HepG2 (cell line): ENCODE data around the gene CCDC148. TPM values are rescaled to one million over a fixed set of nuclear protein-coding genes. Genes with fewer than 3 reads are reported as not detected.

Source experiments
- FOSL2 ChIP-seq: sonication (generic); formaldehyde crosslinking; IDR thresholded peaks from 2 replicates; pipeline ENCODE4 v1.4.0; 2020; ENCODE audit warnings: missing genetic modification reagents
- HDAC6 ChIP-seq: fragments of 200-600 bp; sonication (generic); IDR thresholded peaks from 2 replicates; pipeline ENCODE4 v1.7.0; 2017; ENCODE audit warnings: mild to moderate bottlenecking, antibody characterized with exemption, low read length, low read depth
- MTA3 ChIP-seq: sonication (generic); formaldehyde crosslinking; IDR thresholded peaks from 2 replicates; pipeline ENCODE4 v1.4.0; 2020; ENCODE audit warnings: missing genetic modification reagents
- NFAT5 ChIP-seq: sonication (generic); formaldehyde crosslinking; IDR thresholded peaks from 2 replicates; pipeline ENCODE4 v1.4.0; 2020; ENCODE audit warnings: missing genetic modification reagents
- NPAS2 ChIP-seq: sonication (generic); formaldehyde crosslinking; IDR thresholded peaks from 2 replicates; pipeline ENCODE4 v1.8.0; 2022; ENCODE audit warnings: mild to moderate bottlenecking, missing genetic modification reagents, borderline replicate concordance
- NR2C2 ChIP-seq: sonication (generic); formaldehyde crosslinking; IDR thresholded peaks from 2 replicates; pipeline ENCODE4 v1.4.0; 2020; ENCODE audit warnings: missing genetic modification reagents, mild to moderate bottlenecking, moderate library complexity, borderline replicate concordance
- PREB ChIP-seq: sonication (generic); formaldehyde crosslinking; IDR thresholded peaks from 2 replicates; pipeline ENCODE4 v1.4.0; 2020; ENCODE audit warnings: missing genetic modification reagents
- REL ChIP-seq: sonication (generic); formaldehyde crosslinking; conservative IDR thresholded peaks from 2 replicates; pipeline ENCODE4 v1.8.0; 2022; ENCODE audit warnings: mild to moderate bottlenecking, missing genetic modification reagents, moderate library complexity
- SAFB2 ChIP-seq: sonication (generic); formaldehyde crosslinking; IDR thresholded peaks from 2 replicates; pipeline ENCODE4 v1.5.1; 2020; ENCODE audit warnings: missing genetic modification reagents, low read depth, mild to moderate bottlenecking, borderline replicate concordance
- SP140L ChIP-seq: sonication (generic); formaldehyde crosslinking; IDR thresholded peaks from 2 replicates; pipeline ENCODE4 v1.4.0; 2020; ENCODE audit warnings: missing genetic modification reagents, borderline replicate concordance
- ZFYVE20 ChIP-seq: sonication (generic); formaldehyde crosslinking; IDR thresholded peaks from 2 replicates; pipeline ENCODE4 v1.8.0; 2023; ENCODE audit warnings: low read depth, mild to moderate bottlenecking, moderate library complexity, missing genetic modification reagents, borderline replicate concordance
- ZNF383 ChIP-seq: sonication (generic); formaldehyde crosslinking; IDR thresholded peaks from 2 replicates; pipeline ENCODE4 v1.4.0; 2020; ENCODE audit warnings: missing genetic modification reagents, mild to moderate bottlenecking, borderline replicate concordance
- ZNF644 ChIP-seq: IDR thresholded peaks from 2 replicates; pipeline ENCODE4 v1.6.1; 2016; ENCODE audit warnings: low read depth
- ZNF672 ChIP-seq: sonication (generic); formaldehyde crosslinking; IDR thresholded peaks from 2 replicates; pipeline ENCODE4 v1.8.1; 2022; ENCODE audit warnings: missing genetic modification reagents
- ZSCAN29 ChIP-seq: sonication (generic); formaldehyde crosslinking; conservative IDR thresholded peaks from 2 replicates; pipeline ENCODE4 v1.4.0; 2020; ENCODE audit warnings: mild to moderate bottlenecking, missing genetic modification reagents
- polyA plus RNA-seq, 8 experiments: library from polyadenylated mRNA; depleted of rRNA in 3 of 8; stranded (reverse) in 7 of 8; unstranded in 1 of 8; fragments of >200 nt; fragmentation: Illumina TruSeq in 4 of 8; extraction: Trizol in 4 of 8; gene quantifications; 2 replicates each; pipeline versions ENCODE4 v1.2.1 to v1.2.3, GENCODE V29; 2011 to 2016; ENCODE audit warnings: low read depth in 4 of 8, missing spikeins in 1 of 8, mixed read lengths in 1 of 8; ENCODE audit not compliant: insufficient read depth in 1 of 8
- total RNA-seq, 5 experiments: library from RNA; depleted of rRNA; stranded (reverse); fragments of >200 nt; fragmentation: Illumina TruSeq; extraction: Trizol; gene quantifications; 2 replicates each; pipeline ENCODE4 v1.2.3, GENCODE V29; 2016; ENCODE audit warnings: low read depth in 1 of 5
- TF ChIP-seq, protein P1 (sequence below): sonication (generic); formaldehyde crosslinking; IDR thresholded peaks from 2 replicates; pipeline ENCODE4 v1.4.0; 2020; ENCODE audit warnings: missing genetic modification reagents
- TF ChIP-seq, protein P2 (sequence below): conservative IDR thresholded peaks from 2 replicates; pipeline ENCODE4 v1.6.1; 2018; ENCODE audit warnings: missing genetic modification reagents

The CCDC148 gene
- total and polyA plus RNA-seq, 2 of the 13 experiments (the other 11 are each of a cell fraction or from before 2014, with no cell fraction given) = 0.30 to 0.49 TPM

DNA sequence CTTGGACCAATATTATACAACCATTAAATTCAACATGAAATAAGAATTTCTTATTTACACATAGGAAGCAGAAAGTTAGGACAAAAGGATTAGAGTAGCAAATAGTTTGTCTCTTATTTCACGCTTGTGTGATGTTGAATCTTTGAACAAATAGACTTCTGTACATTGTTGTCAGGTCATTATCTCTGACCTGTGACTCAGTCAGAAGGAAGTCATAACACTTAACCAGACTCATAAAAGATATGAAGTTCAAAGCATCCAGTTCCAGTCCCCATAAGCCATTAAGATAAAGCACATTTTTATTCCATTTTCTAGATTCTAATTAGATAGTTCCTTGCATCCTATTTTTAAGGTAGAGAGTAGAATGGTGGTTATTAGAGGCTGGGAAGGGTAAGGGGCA, 224.1 kb downstream of the CCDC148 start (continued):
- TF ChIP-seq NPAS2 (CRISPR knock-in tag) = no peak
- no peak for TF ChIP-seq SP140L (CRISPR knock-in tag)
- TF ChIP-seq REL (CRISPR knock-in tag) = no peak
- no peak for TF ChIP-seq ZFYVE20
- TF ChIP-seq MTA3 (CRISPR knock-in tag) = no peak
- TF ChIP-seq PREB (CRISPR knock-in tag) = no peak
- TF ChIP-seq FOSL2 (CRISPR knock-in tag) = peak; percentile 81; the same call in 1 of the 2 replicates
- no peak for TF ChIP-seq NFAT5
- TF ChIP-seq ZSCAN29 (CRISPR knock-in tag) = no peak
- TF ChIP-seq HDAC6 = no peak
- no peak for TF ChIP-seq SAFB2 (CRISPR knock-in tag)
- TF ChIP-seq ZNF383 = no peak
- no peak for TF ChIP-seq ZNF672 (CRISPR knock-in tag)
- TF ChIP-seq, protein P1, sequence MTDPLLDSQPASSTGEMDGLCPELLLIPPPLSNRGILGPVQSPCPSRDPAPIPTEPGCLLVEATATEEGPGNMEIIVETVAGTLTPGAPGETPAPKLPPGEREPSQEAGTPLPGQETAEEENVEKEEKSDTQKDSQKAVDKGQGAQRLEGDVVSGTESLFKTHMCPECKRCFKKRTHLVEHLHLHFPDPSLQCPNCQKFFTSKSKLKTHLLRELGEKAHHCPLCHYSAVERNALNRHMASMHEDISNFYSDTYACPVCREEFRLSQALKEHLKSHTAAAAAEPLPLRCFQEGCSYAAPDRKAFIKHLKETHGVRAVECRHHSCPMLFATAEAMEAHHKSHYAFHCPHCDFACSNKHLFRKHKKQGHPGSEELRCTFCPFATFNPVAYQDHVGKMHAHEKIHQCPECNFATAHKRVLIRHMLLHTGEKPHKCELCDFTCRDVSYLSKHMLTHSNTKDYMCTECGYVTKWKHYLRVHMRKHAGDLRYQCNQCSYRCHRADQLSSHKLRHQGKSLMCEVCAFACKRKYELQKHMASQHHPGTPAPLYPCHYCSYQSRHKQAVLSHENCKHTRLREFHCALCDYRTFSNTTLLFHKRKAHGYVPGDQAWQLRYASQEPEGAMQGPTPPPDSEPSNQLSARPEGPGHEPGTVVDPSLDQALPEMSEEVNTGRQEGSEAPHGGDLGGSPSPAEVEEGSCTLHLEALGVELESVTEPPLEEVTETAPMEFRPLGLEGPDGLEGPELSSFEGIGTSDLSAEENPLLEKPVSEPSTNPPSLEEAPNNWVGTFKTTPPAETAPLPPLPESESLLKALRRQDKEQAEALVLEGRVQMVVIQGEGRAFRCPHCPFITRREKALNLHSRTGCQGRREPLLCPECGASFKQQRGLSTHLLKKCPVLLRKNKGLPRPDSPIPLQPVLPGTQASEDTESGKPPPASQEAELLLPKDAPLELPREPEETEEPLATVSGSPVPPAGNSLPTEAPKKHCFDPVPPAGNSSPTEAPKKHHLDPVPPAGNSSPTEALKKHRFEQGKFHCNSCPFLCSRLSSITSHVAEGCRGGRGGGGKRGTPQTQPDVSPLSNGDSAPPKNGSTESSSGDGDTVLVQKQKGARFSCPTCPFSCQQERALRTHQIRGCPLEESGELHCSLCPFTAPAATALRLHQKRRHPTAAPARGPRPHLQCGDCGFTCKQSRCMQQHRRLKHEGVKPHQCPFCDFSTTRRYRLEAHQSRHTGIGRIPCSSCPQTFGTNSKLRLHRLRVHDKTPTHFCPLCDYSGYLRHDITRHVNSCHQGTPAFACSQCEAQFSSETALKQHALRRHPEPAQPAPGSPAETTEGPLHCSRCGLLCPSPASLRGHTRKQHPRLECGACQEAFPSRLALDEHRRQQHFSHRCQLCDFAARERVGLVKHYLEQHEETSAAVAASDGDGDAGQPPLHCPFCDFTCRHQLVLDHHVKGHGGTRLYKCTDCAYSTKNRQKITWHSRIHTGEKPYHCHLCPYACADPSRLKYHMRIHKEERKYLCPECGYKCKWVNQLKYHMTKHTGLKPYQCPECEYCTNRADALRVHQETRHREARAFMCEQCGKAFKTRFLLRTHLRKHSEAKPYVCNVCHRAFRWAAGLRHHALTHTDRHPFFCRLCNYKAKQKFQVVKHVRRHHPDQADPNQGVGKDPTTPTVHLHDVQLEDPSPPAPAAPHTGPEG = no peak
- TF ChIP-seq NR2C2 (CRISPR knock-in tag) = no peak
- TF ChIP-seq, protein P2, sequence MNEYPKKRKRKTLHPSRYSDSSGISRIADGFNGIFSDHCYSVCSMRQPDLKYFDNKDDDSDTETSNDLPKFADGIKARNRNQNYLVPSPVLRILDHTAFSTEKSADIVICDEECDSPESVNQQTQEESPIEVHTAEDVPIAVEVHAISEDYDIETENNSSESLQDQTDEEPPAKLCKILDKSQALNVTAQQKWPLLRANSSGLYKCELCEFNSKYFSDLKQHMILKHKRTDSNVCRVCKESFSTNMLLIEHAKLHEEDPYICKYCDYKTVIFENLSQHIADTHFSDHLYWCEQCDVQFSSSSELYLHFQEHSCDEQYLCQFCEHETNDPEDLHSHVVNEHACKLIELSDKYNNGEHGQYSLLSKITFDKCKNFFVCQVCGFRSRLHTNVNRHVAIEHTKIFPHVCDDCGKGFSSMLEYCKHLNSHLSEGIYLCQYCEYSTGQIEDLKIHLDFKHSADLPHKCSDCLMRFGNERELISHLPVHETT (CRISPR knock-in tag) = no peak
- no peak for TF ChIP-seq ZNF644 (CRISPR knock-in tag)
